Tibial nerve (tissue), 4 donors: ENCODE measurements around the gene UBA1. TPM values are rescaled to one million over a fixed set of nuclear protein-coding genes. Genes with fewer than 3 reads are reported as not detected.

Source experiments
- DNase-seq, 2 donors: peaks; one replicate each; pipeline ENCODE4 v3.0.0-alpha.2; 2019; ENCODE audit warnings: low spot score in 2 of 2
- H3K27ac ChIP-seq, 4 donors: fragments of 200-600 bp; sonication (generic) in 3 of 4; one replicate each; pipeline ENCODE4 v1.5.1; 2017 to 2019; ENCODE audit warnings: mild to moderate bottlenecking in 1 of 4
- H3K27me3 ChIP-seq, 2 donors: fragments of 200-600 bp; sonication (generic) in 1 of 2; one replicate each; pipeline versions ENCODE4 v1.5.1 to v1.6.0; 2017 to 2019
- H3K36me3 ChIP-seq, 3 donors: fragments of 200-600 bp; sonication (generic); one replicate each; pipeline ENCODE4 v1.5.1; 2018 to 2019
- H3K4me1 ChIP-seq, 4 donors: fragments of 200-600 bp; sonication (generic) in 3 of 4; one replicate each; pipeline ENCODE4 v1.5.1; 2017 to 2019
- H3K4me3 ChIP-seq, 4 donors: fragments of 200-600 bp; sonication (generic) in 3 of 4; one replicate each; pipeline ENCODE4 v1.5.1; 2017 to 2019; ENCODE audit warnings: mild to moderate bottlenecking in 1 of 4, moderate library complexity in 1 of 4
- H3K9me3 ChIP-seq, 4 donors: fragments of 200-600 bp; sonication (generic) in 3 of 4; one replicate each; pipeline ENCODE4 v1.5.1; 2017 to 2019
- CTCF ChIP-seq, 5 experiments: fragments of 200-600 bp in 3 of 5; fragments of 450-650 bp in 2 of 5; sonication (generic) in 3 of 5; IDR thresholded peaks; one replicate each; pipeline ENCODE4 v1.5.1; 2016 to 2019; ENCODE audit warnings: antibody characterized with exemption in 5 of 5, mild to moderate bottlenecking in 3 of 5, moderate library complexity in 2 of 5
- EP300 ChIP-seq, 2 donors: sonication (generic); formaldehyde crosslinking; IDR thresholded peaks; one replicate each; pipeline ENCODE4 v1.6.1; 2017; ENCODE audit warnings: antibody characterized with exemption in 2 of 2, mild to moderate bottlenecking in 1 of 2
- POLR2A ChIP-seq, 2 donors: fragments of 450-650 bp; IDR thresholded peaks; one replicate each; pipeline ENCODE4 v1.6.1; 2017; ENCODE audit warnings: antibody characterized with exemption in 2 of 2, mild to moderate bottlenecking in 2 of 2, moderate library complexity in 2 of 2
- WGBS, 2 donors: methylation state at CpG; one replicate each; pipeline ENCODE4 v1.1.5; 2018; 5-methylcytosine and 5-hydroxymethylcytosine counted together
- total RNA-seq, 4 donors: library from RNA; depleted of rRNA; stranded (reverse); fragments of >200 nt; gene quantifications; one replicate each; pipeline ENCODE4 v1.1.0, GENCODE V29; 2016

The UBA1 gene
- total RNA-seq, 4 donors from 2014 or later, result 124 to 168 (median 144) TPM

- Histone ChIP-seq H3K9me3 (no peaks in the 10 kb centered on the region), H3K36me3 (peaks cover 0 to 13% (median 0%) of the 10 kb centered on the region in 3 donors), H3K4me1 (peaks cover 0 to 26% (median 6%) of the 10 kb centered on the region in 4 donors), H3K27me3 (no peaks in the 10 kb centered on the region), H3K4me3 (peak overlapping the region; percentile 53 to 78 (median 58)), H3K27ac (peak overlapping the region; percentile 66 to 98 (median 95))
- 13 to 38% methylated on average over 6 to 8 of the region's 10 CpGs for WGBS, 2 donors
- no peak for DNase-seq
- TF ChIP-seq CTCF (IDR thresholded peaks at IDR 0.05) (no peak), EP300 (IDR thresholded peaks at IDR 0.05) (no peak), POLR2A (IDR thresholded peaks at IDR 0.05) (no peak)
Measured at GRCh38 chrX:47146121-47146935, 47.3 kb upstream of the UBA1 start.

GRCh38 chrX:47146936-47147859 is 46.4 kb upstream of the UBA1 start:
- TF ChIP-seq POLR2A (IDR thresholded peaks at IDR 0.05), result no peak
- TF ChIP-seq EP300 (IDR thresholded peaks at IDR 0.05), result no peak
- no peak for TF ChIP-seq CTCF (IDR thresholded peaks at IDR 0.05)
- Histone ChIP-seq H3K9me3 (no peaks in the 10 kb centered on the region), H3K27me3 (no peaks in the 10 kb centered on the region), H3K27ac (peak overlapping the region in 2 of 4 donors; percentile 97 to 98), H3K36me3 (peaks cover 0 to 5% (median 0%) of the 10 kb centered on the region in 3 donors), H3K4me1 (peaks cover 0 to 26% (median 6%) of the 10 kb centered on the region in 4 donors), H3K4me3 (peak overlapping the region in 3 of 4 donors; percentile 7 to 78 (median 59))
- DNase-seq, result no peak
- WGBS, 2 donors, result 80 to 90% methylated on average over 8 to 12 of the region's 12 CpGs

- Histone ChIP-seq H3K36me3 (no peaks in the 10 kb centered on the region), H3K4me3 (no peak overlapping the region), H3K4me1 (peaks cover 0 to 16% (median 6%) of the 10 kb centered on the region in 4 donors), H3K27ac (peak overlapping the region in 1 of 4 donors; percentile 6), H3K27me3 (no peaks in the 10 kb centered on the region), H3K9me3 (no peaks in the 10 kb centered on the region)
- 49 to 67% methylated on average over 2 of the region's 2 CpGs for WGBS, 2 donors
- no peak for TF ChIP-seq EP300 (IDR thresholded peaks at IDR 0.05)
- no peak for TF ChIP-seq POLR2A (IDR thresholded peaks at IDR 0.05)
- DNase-seq, result no peak
Measured at GRCh38 chrX:47148946-47149345, 44.7 kb upstream of the UBA1 start.

- no peak overlapping the region for H3K4me3 ChIP-seq
- H3K27ac ChIP-seq, result no peak overlapping the region
- TF ChIP-seq POLR2A (IDR thresholded peaks at IDR 0.05) (no peak), CTCF (IDR thresholded peaks at IDR 0.05) (no peak), EP300 (IDR thresholded peaks at IDR 0.05) (no peak)
- peaks cover 0 to 11% (median 4%) of the 10 kb centered on the region in 4 donors for H3K4me1 ChIP-seq
- no peaks in the 10 kb centered on the region for H3K27me3 ChIP-seq
- no peaks in the 10 kb centered on the region for H3K9me3 ChIP-seq
- H3K36me3 ChIP-seq, result peaks cover 0 to 5% (median 0%) of the 10 kb centered on the region in 3 donors
- no peak for DNase-seq
Measured at GRCh38 chrX:47151435-47151834, 42.2 kb upstream of the UBA1 start.

- no peak for DNase-seq
Measured at GRCh38 chrX:47156611-47157520, 36.8 kb upstream of the UBA1 start.

More at GRCh38 chrX:47156611-47157520, 36.8 kb upstream of the UBA1 start:
- no peaks in the 10 kb centered on the region for H3K27me3 ChIP-seq
- peaks cover 0 to 20% (median 0%) of the 10 kb centered on the region in 3 donors for H3K36me3 ChIP-seq
- no peaks in the 10 kb centered on the region for H3K4me1 ChIP-seq
- no peak for TF ChIP-seq POLR2A (IDR thresholded peaks at IDR 0.05)
- no peak for TF ChIP-seq EP300 (IDR thresholded peaks at IDR 0.05)
- TF ChIP-seq CTCF (IDR thresholded peaks at IDR 0.05), result no peak
- H3K27ac ChIP-seq, result no peak overlapping the region
- no peak overlapping the region for H3K4me3 ChIP-seq
- H3K9me3 ChIP-seq, result no peaks in the 10 kb centered on the region
- WGBS, 2 donors, result 92 to 97% methylated on average over 6 to 26 of the region's 26 CpGs
